Measurements from ENCODE around the gene KCNIP3. TPM values are rescaled to one million over a fixed set of nuclear protein-coding genes. Genes with fewer than 3 reads are reported as not detected.
"Not testable (repeated sequence)": the region's sequence is repeated elsewhere in the genome, so short reads cannot be mapped to it uniquely, and the experiment has no call there.

The KCNIP3 gene
- total RNA-seq, 3 donors from 2014 or later (not counting 1 experiment from before 2014, with no cell fraction given), result 0.52 to 1.4 TPM; not detected in 1

GRCh38 chr2:95433373-95433772, 136.2 kb downstream of the KCNIP3 start:
- H3K27me3 Mint-ChIP-seq (ENCODE audit: low read depth in 2 of 2); intact Hi-C loops (cut with micrococcal nuclease); H3K27ac ChIP-seq (ENCODE audit: low read length); H3K4me3 ChIP-seq (ENCODE audit: low read length); ATAC-seq; H3K4me1 Mint-ChIP-seq; H3K27me3 ChIP-seq (ENCODE audit: control insufficient read depth, insufficient read depth, low read length); H3K4me1 ChIP-seq (ENCODE audit: control insufficient read depth, insufficient read depth, low read length); H3K36me3 ChIP-seq (ENCODE audit: control insufficient read depth, insufficient read depth, low read length); H3K9me3 ChIP-seq (ENCODE audit: control insufficient read depth, insufficient read depth, low read length); DNase-seq; H3K4me3 Mint-ChIP-seq; H3K27ac Mint-ChIP-seq; H3K36me3 Mint-ChIP-seq; H3K9me3 Mint-ChIP-seq: not testable (repeated sequence)
- WGBS (ENCODE audit: insufficient coverage), result no CpG with 5 or more reads among the region's 4 CpGs

- H3K36me3 ChIP-seq (ENCODE audit: control insufficient read depth, insufficient read depth, low read length); H3K4me3 ChIP-seq (ENCODE audit: low read length); intact Hi-C loops (cut with micrococcal nuclease); H3K4me1 Mint-ChIP-seq; H3K9me3 Mint-ChIP-seq; H3K27me3 ChIP-seq (ENCODE audit: control insufficient read depth, insufficient read depth, low read length); H3K27ac Mint-ChIP-seq; H3K4me3 Mint-ChIP-seq; ATAC-seq; H3K4me1 ChIP-seq (ENCODE audit: control insufficient read depth, insufficient read depth, low read length); H3K27ac ChIP-seq (ENCODE audit: low read length); H3K27me3 Mint-ChIP-seq (ENCODE audit: low read depth in 2 of 2); H3K9me3 ChIP-seq (ENCODE audit: control insufficient read depth, insufficient read depth, low read length); DNase-seq; H3K36me3 Mint-ChIP-seq: not testable (repeated sequence)
- WGBS (ENCODE audit: insufficient coverage), result no CpG with 5 or more reads among the region's 2 CpGs
Observed at GRCh38 chr2:95433973-95434372, 136.8 kb downstream of the KCNIP3 start.

- H3K4me3 ChIP-seq (ENCODE audit: low read length); H3K4me3 Mint-ChIP-seq; H3K27ac ChIP-seq (ENCODE audit: low read length); H3K36me3 ChIP-seq (ENCODE audit: control insufficient read depth, insufficient read depth, low read length); ATAC-seq; DNase-seq; H3K36me3 Mint-ChIP-seq; H3K9me3 ChIP-seq (ENCODE audit: control insufficient read depth, insufficient read depth, low read length); H3K27me3 ChIP-seq (ENCODE audit: control insufficient read depth, insufficient read depth, low read length); intact Hi-C loops (cut with micrococcal nuclease); H3K27me3 Mint-ChIP-seq (ENCODE audit: low read depth in 2 of 2); H3K27ac Mint-ChIP-seq; H3K4me1 Mint-ChIP-seq; H3K4me1 ChIP-seq (ENCODE audit: control insufficient read depth, insufficient read depth, low read length); H3K9me3 Mint-ChIP-seq: not testable (repeated sequence)
- 100% methylated on average over 1 of the region's 3 CpGs for WGBS (ENCODE audit: insufficient coverage)
Observed at GRCh38 chr2:95434507-95435076, 137.4 kb downstream of the KCNIP3 start.

- H3K4me3 Mint-ChIP-seq; H3K27ac Mint-ChIP-seq; H3K4me1 ChIP-seq (ENCODE audit: control insufficient read depth, insufficient read depth, low read length); H3K36me3 ChIP-seq (ENCODE audit: control insufficient read depth, insufficient read depth, low read length); H3K9me3 ChIP-seq (ENCODE audit: control insufficient read depth, insufficient read depth, low read length); H3K27me3 ChIP-seq (ENCODE audit: control insufficient read depth, insufficient read depth, low read length); H3K4me3 ChIP-seq (ENCODE audit: low read length); ATAC-seq; DNase-seq; H3K4me1 Mint-ChIP-seq; H3K27me3 Mint-ChIP-seq (ENCODE audit: low read depth in 2 of 2); H3K9me3 Mint-ChIP-seq; H3K27ac ChIP-seq (ENCODE audit: low read length); intact Hi-C loops (cut with micrococcal nuclease); H3K36me3 Mint-ChIP-seq: not testable (repeated sequence)
- no CpG with 5 or more reads among the region's 30 CpGs for WGBS (ENCODE audit: insufficient coverage)
Observed at GRCh38 chr2:95435162-95435871, 138.2 kb downstream of the KCNIP3 start.

Other genes with a start within 250 kb of the KCNIP3 start
- 10 to 100 TPM; 26.4 to 40.0 (median 29.8) TPM for gene MRPS5, start 175.5 kb upstream of the KCNIP3 start, total RNA-seq
- gene ZNF514, start 137.5 kb upstream of the KCNIP3 start, total RNA-seq, result 10 to 100 TPM; 12.4 to 26.0 (median 12.8) TPM
- gene ZNF2, start 131.5 kb upstream of the KCNIP3 start, total RNA-seq, result 1 to 10 TPM in 2 of 3 donors, under 1 TPM in 1; 0.96 to 2.7 (median 2.4) TPM
- gene ZNF892, start 89.8 kb upstream of the KCNIP3 start, total RNA-seq, result 1 to 10 TPM; 2.9 to 4.6 (median 3.2) TPM
- gene PROM2, start 22.9 kb upstream of the KCNIP3 start, total RNA-seq, result 1 to 10 TPM in 1 of 3 donors, under 1 TPM in 2; 0.64 to 1.1 (median 0.70) TPM
- 10 to 100 TPM; 21.6 to 25.4 (median 22.0) TPM for gene FAHD2A, start 105.4 kb downstream of the KCNIP3 start, total RNA-seq
- not detected for gene TRIM43B, start 187.4 kb downstream of the KCNIP3 start, total RNA-seq

Data from natural killer cell (primary cell).